HCT116 (cell line): ENCODE measurements around the gene ABCB8. TPM values are rescaled to one million over a fixed set of nuclear protein-coding genes. Genes with fewer than 3 reads are reported as not detected.

ENCODE experiments used
- ATAC-seq: fragments of 200-7000 bp; cut with Tn5 transposase; 2 replicates; pipeline ENCODE4 v1.9.1; 2020; ENCODE audit warnings: mild to moderate bottlenecking, moderate library complexity
- BruUV-seq: library from RNA; stranded (reverse); fragments of 400-500 nt; replicated peaks from 2 replicates; lab custom pipeline; 2021; lab: Mats Ljungman, UMichigan
- CTCF ChIA-PET: fragments of 300-600 bp; sonication (Branson Sonifier 250); formaldehyde crosslinking; loops from one replicate; lab custom pipeline; 2021; ENCODE audit warnings: antibody characterized with exemption; lab: Charles Lee
- POLR2A ChIA-PET: fragments of 300-600, 350-600 bp; sonication (Branson Sonifier 250); formaldehyde crosslinking; loops from one replicate; lab custom pipeline; 2021; ENCODE audit warnings: antibody characterized with exemption; lab: Charles Lee
- RAD21 ChIA-PET, 2 experiments: fragments of 300-600 bp; sonication (Branson Sonifier 250); formaldehyde crosslinking; loops; one replicate each; lab custom pipeline; 2023; ENCODE audit warnings: low total read pairs in 2 of 2; ENCODE audit not compliant: uncharacterized antibody in 2 of 2, unreplicated experiment in 2 of 2, low non-redundant PET in 1 of 2; lab: Charles Lee
- DNase-seq: peaks from one replicate; pipeline ENCODE4 v3.0.0-alpha.2; 2010; ENCODE audit warnings: low read depth, low spot score
- H2AFZ ChIP-seq: fragments of 200-600 bp; shearing (Covaris generic), sonication (generic); 2 replicates; pipeline ENCODE4 v1.6.1; 2017; ENCODE audit warnings: low read depth, mixed run types, mixed read lengths, antibody characterized with exemption, low read length; ENCODE audit not compliant: poor library complexity, severe bottlenecking
- H3K27ac ChIP-seq: 2 replicates; pipeline ENCODE4 v1.5.1; 2012; ENCODE audit warnings: low read depth, low read length
- H3K27me3 ChIP-seq: fragments of 200-600 bp; sonication (generic); 2 replicates; pipeline ENCODE4 v1.6.1; 2016; ENCODE audit warnings: mixed run types, low read length, mixed read lengths; ENCODE audit not compliant: insufficient read depth
- H3K36me3 ChIP-seq, 2 experiments: fragments of 200-500 bp in 1 of 2; fragments of 200-600 bp in 1 of 2; sonication (Bioruptor generic) in 1 of 2; sonication (generic) in 1 of 2; 2 replicates each; pipeline versions ENCODE4 v1.5.1 to v1.6.1; 2014 to 2016; ENCODE audit warnings: low read length in 2 of 2, inconsistent platforms in 1 of 2, mixed read lengths in 1 of 2, mixed run types in 1 of 2; ENCODE audit not compliant: insufficient read depth in 2 of 2, control insufficient read depth in 1 of 2
- H3K4me1 ChIP-seq, 2 experiments: fragments of 200-600 bp in 1 of 2; sonication (generic) in 1 of 2; 2 replicates each; pipeline versions ENCODE4 v1.5.1 to v1.6.1; 2012 to 2017; ENCODE audit warnings: low read length in 2 of 2, inconsistent platforms in 1 of 2, mild to moderate bottlenecking in 1 of 2, mixed read lengths in 1 of 2, mixed run types in 1 of 2, moderate library complexity in 1 of 2; ENCODE audit not compliant: insufficient read depth in 2 of 2, control insufficient read depth in 1 of 2
- H3K4me2 ChIP-seq: fragments of 200-600 bp; sonication (generic); 2 replicates; pipeline ENCODE4 v1.6.1; 2017; ENCODE audit warnings: mixed run types, low read length, mixed read lengths
- H3K4me3 ChIP-seq, 2 experiments: fragments of 200-600 bp in 1 of 2; sonication (generic) in 1 of 2; replicated peaks in 1 of 2; 2 replicates each; pipeline ENCODE4 v1.5.1; 2011 to 2016; ENCODE audit warnings: low read length in 2 of 2, control low read depth in 1 of 2, low read depth in 1 of 2, mild to moderate bottlenecking in 1 of 2, mixed read lengths in 1 of 2, mixed run types in 1 of 2
- H3K79me2 ChIP-seq: fragments of 200-600 bp; sonication (generic); 2 replicates; pipeline ENCODE4 v1.6.1; 2017; ENCODE audit warnings: mild to moderate bottlenecking, mixed run types, low read length, moderate library complexity, mixed read lengths; ENCODE audit not compliant: insufficient read depth
- H3K9ac ChIP-seq: fragments of 200-600 bp; sonication (generic); 2 replicates; pipeline ENCODE4 v1.6.1; 2016; ENCODE audit warnings: low read length, mixed read lengths
- H3K9me2 ChIP-seq: fragments of 200-600 bp; sonication (generic), shearing (Covaris generic); 2 replicates; pipeline ENCODE4 v1.6.1; 2017; ENCODE audit warnings: mixed run types, mild to moderate bottlenecking, moderate library complexity; ENCODE audit not compliant: insufficient read depth
- H3K9me3 ChIP-seq, 2 experiments: fragments of 200-500 bp in 1 of 2; fragments of 200-600 bp in 1 of 2; sonication (Bioruptor generic) in 1 of 2; sonication (generic) in 1 of 2; 2 replicates each; pipeline ENCODE4 v1.6.1; 2014 to 2017; ENCODE audit warnings: low read length in 2 of 2, mixed read lengths in 2 of 2, inconsistent platforms in 1 of 2, low read depth in 1 of 2, mild to moderate bottlenecking in 1 of 2, mixed run types in 1 of 2, moderate library complexity in 1 of 2; ENCODE audit not compliant: control insufficient read depth in 1 of 2, insufficient read depth in 1 of 2
- H4K20me1 ChIP-seq: fragments of 200-600 bp; sonication (generic), shearing (Covaris generic); 2 replicates; pipeline ENCODE4 v1.6.1; 2017; ENCODE audit warnings: mixed run types, mild to moderate bottlenecking, moderate library complexity; ENCODE audit not compliant: insufficient read depth
- ELF1 ChIP-seq: IDR thresholded peaks from 2 replicates; pipeline ENCODE4 v1.6.1; 2012; ENCODE audit warnings: low read depth, borderline replicate concordance
- EZH2 ChIP-seq: fragments of 200-600 bp; sonication (generic); IDR thresholded peaks from 2 replicates; pipeline ENCODE4 v1.6.1; 2017; ENCODE audit warnings: antibody characterized with exemption, mixed run types
- SIN3A ChIP-seq: IDR thresholded peaks from 2 replicates; pipeline ENCODE4 v1.6.1; 2012; ENCODE audit warnings: low read depth
- SRF ChIP-seq: IDR thresholded peaks from 2 replicates; pipeline ENCODE4 v1.6.1; 2012; ENCODE audit warnings: low read depth
- YY1 ChIP-seq: IDR thresholded peaks from 2 replicates; pipeline ENCODE4 v1.6.1; 2011; ENCODE audit warnings: low read length, low read depth, moderate library complexity, mild to moderate bottlenecking; ENCODE audit not compliant: insufficient replicate concordance; ENCODE audit errors: extremely low read depth
- ZNF274 ChIP-seq: fragments of 200-500 bp; sonication (Bioruptor generic); IDR thresholded peaks from 2 replicates; pipeline ENCODE4 v1.6.1; 2014; ENCODE audit warnings: mild to moderate bottlenecking, low read depth, low read length, inconsistent platforms
- intact Hi-C: fragments of 100-400 bp; cut with micrococcal nuclease; formaldehyde crosslinking; loops from 2 replicates; pipeline ENCODE4 v1.10.0; 2022
- total RNA-seq: library from RNA; stranded (reverse); gene quantifications from one replicate; pipeline ENCODE4 v1.2.1, GENCODE V29; 2021; ENCODE audit not compliant: unreplicated experiment
- TF ChIP-seq, protein P1 (sequence below), 3 experiments: fragments of 200-600 bp in 1 of 3; sonication (generic) in 1 of 3; IDR thresholded peaks in 2 of 3; conservative IDR thresholded peaks in 1 of 3; 2 replicates each; pipeline ENCODE4 v1.5.1; 2012 to 2017; ENCODE audit warnings: low read depth in 2 of 3, low read length in 2 of 3, antibody characterized with exemption in 1 of 3, borderline replicate concordance in 1 of 3, control low read depth in 1 of 3, mild to moderate bottlenecking in 1 of 3, mixed read lengths in 1 of 3, mixed run types in 1 of 3, moderate library complexity in 1 of 3; ENCODE audit not compliant: insufficient read depth in 1 of 3

Gene ABCB8
- total RNA-seq, 1 experiment from 2014 or later = 55.2 TPM

DNA sequence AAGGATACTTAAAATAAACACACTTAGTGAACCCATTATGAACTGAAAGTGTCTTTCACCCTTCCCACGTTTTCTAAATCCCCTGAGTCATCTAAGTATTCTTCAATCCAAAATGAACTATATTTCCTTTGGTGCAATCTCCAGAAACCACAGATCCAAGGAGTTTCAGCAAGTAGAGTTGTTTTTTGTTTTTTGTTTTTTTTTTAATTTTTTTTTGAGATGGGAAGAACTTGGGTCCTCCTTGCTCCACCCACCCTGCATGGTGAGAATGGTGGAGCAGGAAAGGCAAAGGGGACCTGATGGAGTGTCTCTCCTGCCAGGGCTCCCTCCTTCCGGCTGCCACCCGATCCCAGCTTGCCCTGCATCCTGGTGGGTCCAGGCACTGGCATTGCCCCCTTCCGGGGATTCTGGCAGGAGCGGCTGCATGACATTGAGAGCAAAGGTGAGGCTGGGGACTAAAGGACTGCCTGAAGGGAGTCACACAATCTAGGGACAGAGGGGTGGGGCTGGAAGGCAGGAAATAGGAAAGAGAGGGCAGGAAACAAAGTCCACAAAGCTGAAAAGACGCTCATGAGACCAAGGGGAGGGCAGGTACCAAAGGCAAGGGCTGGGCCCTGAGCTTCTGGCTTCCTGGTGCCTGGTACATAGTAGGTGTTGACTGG lies 16.1 kb upstream of the ABCB8 start:
- H3K4me2 ChIP-seq = peak overlapping the region; percentile 68
- no TSS peak for BruUV-seq
- ATAC-seq = no peak
- peaks cover 16 to 56% of the 10 kb centered on the region in 2 experiments; a peak in 3 of 4 replicates for H3K4me1 ChIP-seq
- no peaks in the 10 kb centered on the region for H3K9me3 ChIP-seq
- H3K79me2 ChIP-seq = peaks cover 4% of the 10 kb centered on the region; the same call in 1 of the 2 replicates
- intact Hi-C loops = loop anchor here (10.0 kb wide), 1 partner anchor 237 kb away; no protein-coding TSS in a partner anchor
- peak overlapping the region; percentile 6 to 36; a peak in 3 of 4 replicates for H3K4me3 ChIP-seq
- peak overlapping the region; percentile 38 for H3K9ac ChIP-seq
- no peaks in the 10 kb centered on the region for H3K9me2 ChIP-seq
- ChIA-PET POLR2A (interaction anchor here (2.2 kb wide), 1 partner anchor 16 kb away, joined by 7 read pairs; the partner anchor contains the start of gene ABCB8), CTCF (interaction anchor here (0.7 to 5.4 kb wide), 8 partner anchors 8 to 135 kb away, joined by 3 to 59 read pairs (median 6); partner anchors contain the start of genes ABCB8 and ATG9B)
- H3K27me3 ChIP-seq = no peaks in the 10 kb centered on the region
- TF ChIP-seq ELF1 = no peak
- no peak for TF ChIP-seq ZNF274
- no peak for TF ChIP-seq YY1
- TF ChIP-seq, protein P1, sequence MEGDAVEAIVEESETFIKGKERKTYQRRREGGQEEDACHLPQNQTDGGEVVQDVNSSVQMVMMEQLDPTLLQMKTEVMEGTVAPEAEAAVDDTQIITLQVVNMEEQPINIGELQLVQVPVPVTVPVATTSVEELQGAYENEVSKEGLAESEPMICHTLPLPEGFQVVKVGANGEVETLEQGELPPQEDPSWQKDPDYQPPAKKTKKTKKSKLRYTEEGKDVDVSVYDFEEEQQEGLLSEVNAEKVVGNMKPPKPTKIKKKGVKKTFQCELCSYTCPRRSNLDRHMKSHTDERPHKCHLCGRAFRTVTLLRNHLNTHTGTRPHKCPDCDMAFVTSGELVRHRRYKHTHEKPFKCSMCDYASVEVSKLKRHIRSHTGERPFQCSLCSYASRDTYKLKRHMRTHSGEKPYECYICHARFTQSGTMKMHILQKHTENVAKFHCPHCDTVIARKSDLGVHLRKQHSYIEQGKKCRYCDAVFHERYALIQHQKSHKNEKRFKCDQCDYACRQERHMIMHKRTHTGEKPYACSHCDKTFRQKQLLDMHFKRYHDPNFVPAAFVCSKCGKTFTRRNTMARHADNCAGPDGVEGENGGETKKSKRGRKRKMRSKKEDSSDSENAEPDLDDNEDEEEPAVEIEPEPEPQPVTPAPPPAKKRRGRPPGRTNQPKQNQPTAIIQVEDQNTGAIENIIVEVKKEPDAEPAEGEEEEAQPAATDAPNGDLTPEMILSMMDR (IDR thresholded peaks at IDR 0.05 in 2 of 3, conservative IDR thresholded peaks at IDR 0.05 in 1 of 3; ENCODE audit: borderline replicate concordance in 1 of 3, insufficient read depth in 1 of 3, low read depth in 2 of 3, low read length in 2 of 3) = no peak
- no peak for TF ChIP-seq SRF
- TF ChIP-seq SIN3A = no peak
- TF ChIP-seq EZH2 = no peak
- TF ChIP-seq, all 23 proteins: peak for 0
- Histone ChIP-seq H4K20me1 (no peaks in the 10 kb centered on the region), H3K27ac (0 out of 2 replicates have a peak overlapping the region, but pooled peaks have one; percentile 9), H2AFZ (no peak overlapping the region), H3K36me3 (no peaks in the 10 kb centered on the region)
- DNase-seq = no peak
- RAD21 ChIA-PET = interaction anchor here in 1 of 2 experiments (0.6 kb wide), 1 partner anchor 48 kb away, joined by 5 read pairs; no protein-coding TSS in a partner anchor
